DMS114 treated with DMSO at 0.1 percent for 48 hours (cell line): ENCODE data around the gene LDLRAD4.
"Not testable (repeated sequence)": the region's sequence is repeated elsewhere in the genome, so short reads cannot be mapped to it uniquely, and the experiment has no call there.

Experiments
- DNase-seq: peaks from one replicate; lab custom pipeline; 2025; ENCODE audit not compliant: unreplicated experiment; lab: John Stamatoyannopoulos, UW

The LDLRAD4 gene

DNA sequence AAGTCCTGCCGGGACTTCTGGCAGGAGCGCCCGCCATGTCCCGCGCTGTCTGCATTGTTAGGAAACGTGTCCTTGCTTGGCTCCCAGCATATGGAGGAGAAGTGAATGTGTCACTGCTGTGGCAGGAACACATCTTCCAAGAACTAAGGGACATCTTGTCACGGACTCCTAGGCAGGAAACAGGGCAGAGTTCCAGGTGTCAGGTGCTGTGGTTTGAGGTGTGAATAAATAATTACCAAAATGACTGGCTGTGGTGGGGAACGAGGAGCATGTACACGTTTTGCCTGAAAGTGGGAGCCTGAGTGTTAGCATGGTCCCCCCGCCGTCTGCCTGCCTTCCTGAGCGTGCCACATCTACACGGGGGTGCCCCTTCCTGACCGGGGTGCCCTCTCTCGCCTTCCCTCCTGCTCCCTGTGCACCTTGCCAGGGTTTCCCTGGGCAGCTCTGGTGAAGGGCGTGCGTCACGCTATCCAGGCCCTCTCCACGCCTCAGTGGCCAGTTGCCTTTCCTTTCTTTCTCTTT, 237.5 kb downstream of the LDLRAD4 start:
- DNase-seq, result no peak

DNA sequence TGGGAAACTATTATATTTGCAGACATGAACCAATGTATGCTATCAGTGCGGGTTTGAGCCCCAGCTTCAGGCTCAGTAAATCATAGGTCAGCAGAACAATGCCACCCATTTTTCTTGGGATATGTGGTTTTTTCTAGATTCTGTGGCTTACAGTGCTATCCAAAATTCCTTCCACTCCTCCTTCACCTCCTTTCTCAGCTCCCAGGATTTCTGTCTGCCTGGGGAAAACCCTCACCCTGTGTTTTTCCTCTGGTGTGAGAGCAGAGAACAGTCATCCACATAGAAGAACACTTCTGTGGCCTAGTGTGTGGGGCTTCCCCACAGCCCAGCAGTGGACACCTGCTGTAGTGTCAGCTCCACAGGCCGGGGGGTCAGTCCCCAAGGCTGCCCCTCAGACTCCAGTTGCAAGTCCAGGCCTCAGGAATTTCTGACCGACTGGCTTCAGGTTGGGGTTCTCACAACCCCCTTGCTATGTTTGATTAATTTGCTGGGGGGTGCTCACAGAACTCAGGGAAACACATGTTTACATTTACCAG, 238.2 kb downstream of the LDLRAD4 start:
- no peak for DNase-seq

DNA sequence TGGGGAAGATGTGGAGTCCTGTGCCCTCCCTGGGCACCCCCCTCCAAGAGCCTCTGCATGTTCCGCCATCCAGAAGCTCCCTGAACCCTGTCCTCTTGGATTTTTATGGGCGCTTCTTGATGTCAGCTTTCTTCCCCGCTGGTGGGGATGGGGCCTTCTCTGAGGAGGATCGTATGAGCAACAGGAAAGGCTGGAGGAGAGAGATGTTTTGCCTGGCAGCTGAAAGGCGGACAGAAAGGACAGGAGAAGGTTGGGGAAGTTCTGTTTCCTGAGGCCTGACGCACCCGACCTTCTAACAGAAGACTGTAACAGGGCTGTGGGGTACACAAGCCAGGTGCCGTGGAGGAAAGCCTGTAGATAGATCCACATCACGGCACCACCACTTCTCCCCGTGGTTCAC, 238.8 kb downstream of the LDLRAD4 start:
- DNase-seq, result no peak

DNA sequence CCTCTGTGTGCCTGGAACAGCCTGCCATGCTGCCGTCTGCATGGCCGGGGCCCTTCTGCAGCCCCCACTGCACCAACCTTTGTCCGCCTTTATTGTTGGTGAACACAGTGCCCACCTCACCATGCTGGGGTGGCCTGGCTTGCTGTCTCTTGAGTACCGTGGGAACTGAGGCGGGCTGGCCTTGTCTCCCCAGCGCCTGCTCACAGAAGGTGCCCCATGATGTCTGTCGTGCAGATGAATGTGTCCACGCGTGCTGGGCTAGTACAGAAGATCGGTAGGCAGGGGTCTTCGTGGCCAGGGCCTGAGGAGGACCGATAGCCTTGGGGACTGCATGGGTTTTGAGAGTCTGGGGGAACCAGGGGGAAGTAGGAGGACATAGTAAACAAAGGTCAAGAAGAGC, 242.4 kb downstream of the LDLRAD4 start:
- DNase-seq, result no peak

DNA sequence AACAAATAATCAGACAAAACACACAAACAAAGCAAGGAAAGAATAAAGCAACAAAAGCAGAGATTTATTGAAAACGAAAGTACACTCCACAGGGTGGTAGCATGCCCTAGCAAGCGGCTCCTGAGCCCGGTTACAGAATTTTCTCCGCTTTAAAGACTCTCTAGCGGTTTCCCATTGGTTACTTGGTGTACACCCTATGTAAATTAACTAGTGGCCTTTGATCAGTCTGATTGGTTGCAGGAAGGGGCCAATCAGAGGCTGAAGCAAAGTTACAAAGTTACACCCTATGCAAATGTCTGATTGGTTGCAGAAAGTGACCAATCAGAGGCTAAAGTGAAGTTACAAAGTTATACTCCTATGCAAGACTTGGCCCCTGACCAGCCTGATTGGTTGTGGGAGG, 242.9 kb downstream of the LDLRAD4 start:
- no peak for DNase-seq

DNA sequence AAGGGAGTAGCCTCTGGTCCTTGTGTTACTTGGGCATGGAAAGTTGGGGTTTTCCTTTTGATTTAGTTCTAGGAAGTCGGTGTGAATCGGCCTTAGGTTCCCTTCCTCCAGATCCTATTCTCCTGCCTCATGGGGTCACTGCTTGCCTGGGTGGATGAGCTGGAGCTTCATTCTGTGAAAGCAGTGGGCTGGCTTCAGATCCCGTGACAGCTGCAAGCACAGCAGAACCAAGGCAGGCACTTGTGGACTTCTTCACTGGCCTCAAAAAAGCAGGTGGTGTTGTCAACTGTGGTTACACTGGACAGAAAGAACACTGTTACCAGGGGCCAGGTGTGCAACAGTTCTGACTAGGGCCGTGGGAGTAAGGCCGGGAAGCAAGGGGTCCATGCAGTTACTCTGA, 243.4 kb downstream of the LDLRAD4 start:
- DNase-seq, result no peak

DNA sequence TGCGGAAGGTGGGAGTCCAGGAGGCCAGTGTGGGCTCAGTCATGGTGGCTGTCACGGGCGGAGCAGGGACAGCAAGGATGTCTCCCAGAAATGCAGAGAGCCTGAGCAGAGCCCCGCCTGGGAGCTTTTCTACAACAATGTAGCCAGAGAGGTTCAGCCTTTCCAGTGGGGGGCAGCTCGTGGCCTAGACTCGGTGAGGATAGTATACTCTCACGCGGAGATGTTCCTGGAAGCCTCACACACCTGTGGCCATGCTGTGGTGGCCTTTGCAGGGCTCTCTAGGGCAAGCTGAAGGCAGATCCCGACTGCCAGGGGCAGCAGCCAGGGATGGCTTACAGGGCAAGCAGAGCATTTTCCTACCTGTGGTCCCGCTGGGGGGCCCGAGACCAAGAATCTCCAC, 244.1 kb downstream of the LDLRAD4 start:
- DNase-seq, result no peak

DNA sequence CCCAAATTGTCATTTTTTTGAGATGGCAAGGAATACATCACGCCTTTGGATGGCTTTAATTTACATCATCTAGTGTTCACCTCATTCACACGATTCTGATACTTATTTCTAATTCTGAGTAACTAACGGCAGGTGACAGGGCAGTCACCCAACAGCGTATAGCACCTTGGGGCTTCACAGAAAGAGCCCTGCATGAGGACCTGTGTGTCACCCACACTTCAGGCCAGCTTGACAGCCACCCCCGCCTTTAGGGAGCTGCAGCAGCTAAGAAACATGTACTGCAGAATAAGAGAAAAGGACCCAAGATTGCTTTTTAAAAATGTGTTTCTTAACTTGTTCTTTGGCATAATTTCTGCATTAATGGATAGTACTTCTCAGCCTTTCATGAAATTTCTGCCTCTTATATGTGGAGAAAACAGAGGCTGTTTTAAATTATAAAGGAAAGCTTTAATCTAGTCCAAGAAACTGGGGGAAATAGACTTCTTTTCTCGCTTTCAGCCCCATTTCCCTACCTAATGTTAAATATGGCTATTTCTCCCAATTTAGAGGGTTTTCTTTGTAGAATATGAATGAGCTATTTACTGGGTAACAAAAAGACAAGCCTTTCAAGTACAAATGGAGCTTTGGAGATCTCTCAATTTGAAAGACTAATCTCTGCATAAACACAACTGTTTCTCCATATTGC, 245.1 kb downstream of the LDLRAD4 start:
- no peak for DNase-seq

DNA sequence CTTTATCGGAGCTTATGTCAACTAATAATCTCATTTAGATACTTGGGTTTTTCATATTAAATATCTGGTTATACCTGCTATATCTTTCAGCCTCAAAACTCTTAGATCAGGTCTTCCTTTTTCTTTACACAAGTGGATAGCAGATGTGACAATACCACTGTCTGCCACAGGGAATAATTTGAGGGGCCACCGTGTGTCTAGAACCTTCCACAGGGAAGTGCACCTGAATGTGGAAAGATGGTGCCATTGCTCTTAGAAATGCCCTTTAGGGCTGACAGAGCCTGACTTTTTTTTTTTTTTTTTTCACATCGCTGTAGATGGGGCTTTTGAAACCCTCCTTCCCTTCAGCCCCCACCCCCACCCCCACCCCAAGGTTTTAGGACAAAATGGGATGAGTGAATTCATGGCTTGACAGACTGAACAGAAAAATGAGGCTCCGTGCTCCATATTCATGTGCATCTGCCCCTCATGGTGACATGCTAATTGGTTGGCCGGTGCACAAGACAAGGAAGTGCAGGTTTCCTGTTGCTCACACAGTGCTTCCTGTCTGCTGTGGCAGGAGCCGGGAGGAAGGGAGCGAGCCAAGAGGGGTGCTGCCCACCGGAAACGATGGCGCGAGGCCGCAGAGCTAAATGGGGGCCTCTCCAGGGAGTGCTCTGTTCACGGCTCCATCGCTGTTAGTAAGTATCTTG, 246.0 kb downstream of the LDLRAD4 start:
- no peak for DNase-seq

DNA sequence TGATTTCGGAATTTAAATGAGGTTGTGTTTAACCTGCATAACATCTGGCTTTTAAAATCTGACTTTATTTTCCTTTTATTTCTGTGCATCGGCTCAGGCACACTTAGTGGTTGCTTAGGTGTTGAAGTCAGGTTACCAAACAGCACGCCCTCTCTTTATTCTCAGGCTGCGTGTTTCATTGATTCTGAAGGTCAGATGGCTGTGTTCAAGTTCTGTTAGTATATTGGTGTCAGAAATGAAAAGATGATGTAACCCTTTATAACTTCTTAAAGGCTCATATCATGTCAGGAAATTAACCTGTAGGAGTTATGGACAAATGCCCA, 246.5 kb downstream of the LDLRAD4 start:
- no peak for DNase-seq

DNA sequence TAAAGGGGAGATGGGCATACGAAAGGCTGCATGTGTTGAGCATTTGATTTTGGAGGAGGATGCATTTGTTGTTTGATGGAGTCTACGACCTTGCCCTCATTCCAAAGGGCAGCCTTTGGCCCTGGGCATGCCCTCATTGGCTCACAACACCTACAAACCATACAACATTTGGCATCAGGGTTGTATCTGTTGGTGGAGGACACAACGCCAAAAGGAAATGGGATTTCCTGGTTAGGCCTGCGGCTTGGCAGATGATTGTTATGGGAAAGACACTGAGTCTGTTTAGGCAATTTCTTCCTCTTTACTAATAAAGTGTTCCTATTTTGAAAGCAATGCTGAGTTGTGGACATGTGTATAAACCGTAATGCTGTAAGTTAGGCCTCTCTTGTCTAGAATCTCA, 246.9 kb downstream of the LDLRAD4 start:
- DNase-seq, result no peak

DNA sequence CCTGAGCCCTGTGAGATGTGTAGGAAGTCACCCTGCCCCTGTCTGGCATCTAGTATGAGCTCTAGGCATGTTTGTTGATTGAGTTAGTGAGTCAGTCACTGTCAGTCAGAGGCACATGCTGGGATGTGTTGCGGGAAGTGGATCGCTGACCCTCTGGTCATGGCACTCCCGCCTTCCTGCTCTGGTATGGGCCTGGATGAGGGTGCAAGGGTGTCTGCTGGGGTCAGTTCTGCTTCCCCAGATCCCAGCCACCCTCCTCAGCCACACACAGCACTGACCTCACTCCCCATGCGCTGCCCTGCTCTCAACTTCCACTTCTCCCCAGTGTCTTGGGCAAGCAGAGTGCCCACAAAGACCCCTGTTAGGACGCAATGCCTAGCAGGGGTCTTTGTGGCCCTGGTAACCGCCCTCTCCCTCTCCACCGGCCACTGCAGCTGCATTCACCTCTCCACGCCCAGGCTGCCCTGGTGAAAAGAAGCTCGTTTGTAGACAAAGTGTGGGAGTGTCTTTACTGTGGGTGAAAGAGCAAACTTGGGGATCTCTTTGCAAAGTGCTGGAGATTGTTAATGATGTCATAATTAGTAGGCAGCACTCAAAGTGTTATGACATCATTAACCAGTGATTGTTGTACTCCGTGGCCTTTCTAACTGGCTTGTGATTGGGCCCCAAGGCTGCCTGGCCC, 252.1 kb downstream of the LDLRAD4 start:
- DNase-seq, result no peak

DNA sequence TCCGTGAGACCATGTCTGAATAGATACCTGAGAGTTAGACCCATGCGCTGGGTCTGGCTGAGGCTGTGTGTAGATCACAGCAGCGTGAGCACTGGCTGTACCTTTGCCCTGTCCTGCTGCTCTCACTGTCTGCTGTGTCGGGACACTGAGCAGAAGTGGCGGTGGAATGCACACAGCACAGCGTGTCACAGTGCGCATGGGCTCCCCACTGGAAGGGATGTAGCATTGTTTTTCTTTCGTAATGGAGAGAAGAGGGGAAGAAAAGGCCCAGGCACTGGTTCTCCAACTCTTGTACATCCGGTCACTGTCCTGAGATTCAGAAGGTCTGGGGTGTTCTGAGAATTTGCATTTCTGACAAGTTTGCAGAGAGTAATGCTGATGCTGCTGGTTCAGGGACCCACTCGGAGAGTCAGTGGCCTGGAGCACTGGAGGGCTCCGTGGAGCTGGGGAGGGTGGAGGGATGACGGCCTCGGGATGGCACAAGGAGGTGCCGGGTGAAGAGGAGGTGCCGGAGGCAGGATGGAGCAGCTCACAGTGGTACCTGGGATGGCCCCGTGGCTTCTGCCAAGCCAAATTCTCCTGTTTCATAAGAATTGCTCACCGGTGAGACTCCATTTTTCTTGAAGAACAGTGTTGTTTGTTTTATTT, 252.8 kb downstream of the LDLRAD4 start:
- DNase-seq, result no peak

DNA sequence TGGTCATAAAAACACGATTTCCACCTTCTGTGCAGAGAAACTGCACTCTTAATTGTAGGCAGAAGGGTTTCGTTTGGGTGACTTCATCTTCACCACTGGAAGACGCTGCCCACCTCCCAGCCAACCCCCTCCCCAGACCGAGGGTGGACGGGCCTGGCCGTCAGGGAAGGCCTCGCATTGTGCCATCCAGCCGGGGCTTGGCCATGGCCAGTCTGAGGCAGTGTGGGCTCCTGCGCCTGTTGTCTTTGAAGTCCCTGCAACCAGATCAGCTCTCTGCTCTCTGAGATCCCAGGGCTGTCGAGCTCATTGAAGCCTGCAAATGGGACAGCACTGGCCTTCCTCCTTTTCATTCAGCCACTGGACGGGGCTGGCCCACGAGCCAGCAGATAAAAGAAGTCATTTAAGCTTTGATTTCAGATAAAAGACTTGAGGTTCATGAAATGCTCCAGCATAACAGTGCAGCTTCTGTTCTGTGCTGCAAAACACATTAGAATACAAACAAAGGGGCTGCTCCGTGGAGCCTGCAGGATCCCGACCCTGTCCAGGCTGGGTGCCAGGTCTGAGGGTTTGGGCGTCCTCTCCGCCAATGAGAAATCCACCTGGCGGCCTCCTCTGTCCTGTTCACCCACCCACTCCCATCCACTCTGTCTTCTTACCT, 253.5 kb downstream of the LDLRAD4 start:
- DNase-seq, result no peak

DNA sequence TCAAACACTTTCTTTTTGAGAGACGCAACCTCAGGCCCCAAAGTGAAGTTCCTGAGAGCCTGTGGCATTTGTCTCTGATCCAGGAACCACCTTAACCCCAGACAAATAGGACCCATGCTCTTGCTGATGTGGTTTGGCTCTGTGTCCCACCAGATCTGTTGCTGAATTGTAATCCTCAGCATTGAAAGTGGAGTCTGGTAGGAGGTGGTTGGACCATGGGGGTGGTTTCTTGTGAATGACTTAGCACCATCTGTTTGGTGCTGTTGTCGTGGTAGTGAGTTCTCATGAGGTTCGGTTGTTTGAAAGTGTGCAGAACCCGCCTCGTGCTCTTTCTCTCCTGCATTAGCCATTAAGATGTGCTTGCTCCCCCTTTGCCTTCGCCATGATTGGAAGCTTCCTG, 255.2 kb downstream of the LDLRAD4 start:
- DNase-seq, result no peak

DNA sequence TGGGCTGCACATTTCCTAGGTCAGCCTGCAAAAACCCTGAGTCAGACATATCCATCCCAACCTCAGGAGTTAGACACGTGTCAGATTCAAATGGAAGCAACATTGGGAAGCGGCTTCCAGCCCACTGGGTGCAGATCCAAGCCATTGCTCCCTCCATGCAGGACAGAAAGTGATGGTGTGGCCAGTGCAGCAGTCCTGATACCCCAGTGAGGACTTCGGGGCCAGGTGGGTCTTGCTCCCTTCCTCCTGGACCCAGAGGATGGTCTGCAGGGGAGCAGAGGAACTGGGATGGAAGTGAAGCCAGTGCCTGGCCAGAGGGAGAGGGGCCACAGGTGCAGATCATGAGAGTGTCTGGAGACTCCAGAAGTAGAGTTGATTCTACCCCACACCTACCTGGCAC, 255.8 kb downstream of the LDLRAD4 start:
- DNase-seq, result no peak

DNA sequence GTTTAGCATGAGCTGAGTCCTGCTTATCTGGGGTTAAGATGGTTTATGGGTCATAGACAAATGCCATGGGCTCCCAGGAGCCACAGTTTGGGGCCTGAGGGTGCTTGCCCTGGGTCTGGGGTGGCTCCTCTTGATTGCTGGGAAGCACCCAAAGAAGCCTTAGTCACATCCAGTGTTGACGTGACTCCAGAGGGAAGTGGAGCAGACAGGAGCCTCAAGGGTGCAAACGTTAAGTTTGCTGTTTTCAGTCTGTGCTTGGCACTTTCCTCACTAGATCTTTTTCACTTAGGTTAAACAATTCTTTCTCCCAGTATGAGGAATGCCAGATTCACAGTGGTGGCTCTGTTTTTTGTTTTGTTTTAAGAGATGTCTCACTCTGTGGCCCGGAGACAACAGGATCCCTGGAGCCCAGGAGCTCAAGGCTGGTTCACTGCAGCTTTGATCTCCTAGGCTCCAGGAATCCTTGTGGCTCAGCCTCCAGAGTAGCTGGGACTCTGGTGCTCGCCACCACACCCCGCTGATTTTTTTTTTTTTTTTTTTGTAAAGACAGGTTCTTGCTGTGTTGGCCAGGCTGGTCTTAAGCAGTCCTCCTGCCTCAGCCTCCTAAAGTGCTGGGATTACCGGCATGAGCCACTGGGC, 256.5 kb downstream of the LDLRAD4 start:
- no peak for DNase-seq

DNA sequence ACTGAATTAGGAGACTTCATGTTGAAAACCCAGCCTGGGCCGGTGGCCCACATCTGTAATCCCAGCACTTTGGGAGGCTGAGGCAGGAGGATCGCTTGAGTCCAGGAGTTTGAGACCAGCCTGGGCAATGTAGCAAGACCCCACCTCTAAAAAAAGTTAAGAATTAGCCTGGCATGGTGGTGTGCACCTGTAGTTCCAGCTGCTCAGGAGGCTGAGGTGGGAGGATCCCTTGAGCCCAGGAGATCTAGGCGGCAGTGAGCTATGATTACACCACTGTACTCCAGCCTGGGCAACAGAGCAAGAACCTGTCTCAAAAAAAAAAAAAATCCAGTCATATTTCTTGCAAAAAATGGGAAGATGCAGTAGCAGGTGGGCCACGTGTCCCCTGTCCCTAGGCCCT, 257.8 kb downstream of the LDLRAD4 start:
- DNase-seq, result not testable (repeated sequence)

DNA sequence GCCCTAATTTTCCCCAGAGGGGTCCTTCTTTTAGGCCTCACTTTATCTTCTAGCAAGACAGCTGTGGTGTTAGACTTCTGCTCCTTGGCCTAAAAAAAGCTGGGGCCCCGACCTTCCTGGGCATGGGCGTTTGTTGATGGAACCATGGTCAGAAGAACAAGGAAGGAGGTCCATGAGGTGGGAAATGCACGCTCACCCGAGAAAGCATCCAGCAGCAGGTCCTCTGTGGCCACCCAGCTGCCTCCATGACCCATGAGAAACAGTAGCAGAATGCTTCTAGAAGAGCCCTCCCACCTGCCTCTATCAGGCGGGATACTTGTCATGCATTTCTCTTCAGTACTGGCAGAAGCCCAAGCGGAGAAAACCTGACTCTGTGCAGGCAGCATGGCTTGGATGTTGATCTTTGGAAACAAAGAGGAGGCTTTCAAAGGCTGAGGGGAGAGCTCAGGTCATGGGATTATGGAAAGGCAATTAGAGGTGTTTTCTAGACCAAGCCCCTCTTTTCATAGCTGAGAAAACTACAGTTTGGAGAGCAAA, 258.7 kb downstream of the LDLRAD4 start:
- DNase-seq, result no peak

DNA sequence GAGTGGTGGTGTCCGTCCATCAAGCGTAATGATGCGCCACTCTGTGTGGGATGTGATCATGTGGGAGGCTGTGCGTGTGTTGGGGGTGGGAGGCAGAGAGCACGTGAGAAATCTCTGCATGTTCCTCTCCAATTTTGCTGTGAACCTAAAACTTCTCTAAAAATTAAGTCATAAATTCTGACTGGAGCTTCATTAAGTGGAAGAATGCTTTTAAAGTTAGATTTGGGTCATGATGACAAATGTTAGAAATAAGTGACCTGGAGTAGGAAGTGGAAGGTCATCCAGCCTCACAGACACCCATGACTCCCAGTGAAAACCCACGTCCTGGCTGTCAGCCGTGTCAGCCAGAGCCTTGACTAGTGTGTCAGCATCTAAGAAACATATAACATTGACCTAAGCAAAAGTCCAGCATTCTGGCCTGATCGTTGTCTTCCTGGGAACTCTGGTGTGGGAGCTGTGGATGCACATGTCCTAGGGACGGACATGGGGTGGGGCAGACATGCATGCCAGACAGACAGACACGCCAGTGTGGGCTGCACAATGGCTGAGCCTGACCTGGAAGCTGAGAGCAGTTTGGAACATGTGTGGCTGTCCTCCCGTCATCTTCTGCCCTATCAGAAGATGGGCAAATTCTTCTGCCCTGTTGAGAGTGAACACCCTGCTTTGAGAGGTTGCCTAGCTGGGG, 262.2 kb downstream of the LDLRAD4 start:
- DNase-seq, result no peak
